Right lobe of liver (tissue), 4 donors: ENCODE measurements around the gene TAPBP.

ENCODE experiments used
- CTCF ChIP-seq, 4 donors: fragments of 200-600 bp in 3 of 4; fragments of 450-650 bp in 1 of 4; IDR thresholded peaks; one replicate each; pipeline versions ENCODE4 v1.5.1 to v1.8.0; 2016 to 2022; ENCODE audit warnings: antibody characterized with exemption in 4 of 4, mild to moderate bottlenecking in 2 of 4
- POLR2A ChIP-seq: fragments of 450-650 bp; IDR thresholded peaks from one replicate; pipeline ENCODE4 v1.6.1; 2017; ENCODE audit warnings: antibody characterized with exemption, mild to moderate bottlenecking
- donor health status: DM: no; HTN: no; CAD: no.
- donor health status: DM: no; HTN: no; CAD: no.
- donor health status: DM: no; HTN: yes; CAD: no.

GRCh38 chr6:33305052-33305451, 8.8 kb downstream of the TAPBP start:
- TF ChIP-seq CTCF (IDR thresholded peaks at IDR 0.05) (no peak), POLR2A (no peak)
